Measurements from ENCODE around the gene ARHGAP25. TPM values are rescaled to one million over a fixed set of nuclear protein-coding genes. Genes with fewer than 3 reads are reported as not detected.

The ARHGAP25 gene
- polyA plus RNA-seq, 4 donors: 5.9 to 8.1 (median 7.8) TPM

DNA sequence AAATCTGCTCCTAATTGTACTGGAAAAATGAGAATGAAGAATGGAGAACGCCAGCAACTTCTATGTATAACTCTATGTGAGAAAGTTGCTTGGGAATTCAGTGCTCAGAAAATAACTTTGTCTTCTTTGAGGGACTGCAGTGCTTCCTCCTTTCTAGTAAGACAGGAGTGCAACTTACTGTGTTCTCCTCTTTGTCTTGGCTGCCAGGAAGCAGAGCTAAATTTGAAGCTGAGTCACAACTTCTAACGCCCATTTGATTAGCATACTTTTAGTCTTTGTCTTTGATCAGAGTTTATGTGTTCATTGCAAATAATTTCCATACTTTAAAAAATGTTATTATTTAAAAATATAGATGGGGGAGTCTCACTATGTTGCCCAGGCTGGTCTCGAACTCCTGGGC is 6.6 kb downstream of the ARHGAP25 start:
- DNase-seq (ENCODE audit: low read depth in 4 of 4, low spot score in 3 of 4): no peak

DNA sequence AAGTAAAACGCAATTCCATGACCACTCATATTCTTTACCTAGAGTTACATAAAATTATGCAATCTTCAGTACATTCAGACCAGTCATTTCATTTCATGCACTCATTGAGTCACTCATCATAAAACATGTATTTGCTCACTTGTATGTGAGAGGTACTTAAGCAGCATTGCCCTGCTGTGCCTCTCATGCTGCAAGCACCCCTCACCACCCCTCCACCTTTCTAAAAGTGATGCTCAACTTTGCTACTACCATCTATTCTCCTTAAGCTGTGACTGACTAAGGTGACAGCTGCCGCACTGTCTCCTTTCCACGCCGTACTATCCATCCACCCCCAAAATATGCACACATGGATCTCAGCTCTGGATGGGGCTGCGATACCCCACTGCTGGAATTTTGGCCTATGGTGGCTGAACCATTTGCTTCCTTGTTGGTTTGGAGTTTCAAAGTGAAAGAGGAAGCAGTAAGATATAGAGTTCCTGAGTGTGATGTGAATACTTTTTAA is 7.2 kb downstream of the ARHGAP25 start:
- no peak for DNase-seq (ENCODE audit: low read depth in 4 of 4, low spot score in 3 of 4)

DNA sequence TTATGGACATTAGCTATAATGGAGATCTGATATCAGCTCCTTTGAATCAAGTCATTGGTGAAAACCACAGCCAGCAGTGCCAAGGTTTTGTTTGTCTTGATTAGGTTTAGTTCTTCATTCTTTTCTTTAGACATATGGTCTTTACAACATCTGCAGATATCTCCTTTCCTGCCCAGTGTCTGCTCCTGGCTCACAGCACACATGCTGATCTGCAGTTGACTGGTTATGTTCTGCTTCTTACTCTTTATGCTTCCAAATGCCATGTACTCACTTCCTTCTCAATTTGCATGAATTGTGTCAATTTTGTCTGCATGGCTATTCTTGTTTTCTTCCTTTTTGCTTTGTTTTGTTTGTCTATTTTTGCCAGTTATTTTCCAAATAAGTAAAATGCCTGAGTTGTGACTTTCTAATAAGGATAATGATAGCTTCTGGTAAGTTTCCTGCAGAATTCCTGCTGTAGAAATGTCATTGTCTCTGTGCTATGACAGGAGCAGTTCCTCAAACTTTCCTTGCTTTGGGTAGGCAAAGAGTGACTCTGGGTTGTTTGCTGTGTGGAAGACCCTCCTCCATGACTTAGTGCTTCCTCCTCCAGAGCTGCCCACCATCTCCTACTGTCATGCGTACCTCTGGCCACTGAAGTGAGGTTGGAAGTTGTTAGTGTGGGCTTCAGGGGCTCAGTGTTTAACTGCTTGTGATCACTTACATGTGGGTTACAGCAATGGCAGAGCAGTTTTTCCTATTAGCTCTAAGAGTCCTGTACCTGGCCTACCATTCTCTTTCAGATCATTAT is 8.2 kb downstream of the ARHGAP25 start:
- DNase-seq (ENCODE audit: low read depth in 4 of 4, low spot score in 3 of 4): no peak

DNA sequence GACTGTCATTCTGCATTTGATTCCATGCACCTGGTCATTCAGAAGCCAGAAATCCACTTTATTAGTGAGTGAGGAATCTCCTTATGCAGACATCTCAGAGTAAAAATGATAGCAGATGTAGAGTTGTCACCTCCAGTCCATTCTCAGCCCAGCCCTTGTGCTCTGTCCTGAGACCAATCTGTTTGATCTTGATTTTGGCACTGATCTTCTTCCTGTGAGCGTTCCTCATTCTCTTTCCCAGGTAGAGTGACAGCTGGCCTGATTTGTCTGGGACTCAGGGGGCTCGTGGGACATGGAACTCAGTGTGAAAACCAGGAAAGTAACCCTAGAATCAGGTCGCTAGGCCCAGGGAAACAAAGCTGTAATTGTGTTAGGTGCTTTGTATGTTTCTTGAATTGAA is 8.9 kb downstream of the ARHGAP25 start:
- no peak for DNase-seq (ENCODE audit: low read depth in 4 of 4, low spot score in 3 of 4)

DNA sequence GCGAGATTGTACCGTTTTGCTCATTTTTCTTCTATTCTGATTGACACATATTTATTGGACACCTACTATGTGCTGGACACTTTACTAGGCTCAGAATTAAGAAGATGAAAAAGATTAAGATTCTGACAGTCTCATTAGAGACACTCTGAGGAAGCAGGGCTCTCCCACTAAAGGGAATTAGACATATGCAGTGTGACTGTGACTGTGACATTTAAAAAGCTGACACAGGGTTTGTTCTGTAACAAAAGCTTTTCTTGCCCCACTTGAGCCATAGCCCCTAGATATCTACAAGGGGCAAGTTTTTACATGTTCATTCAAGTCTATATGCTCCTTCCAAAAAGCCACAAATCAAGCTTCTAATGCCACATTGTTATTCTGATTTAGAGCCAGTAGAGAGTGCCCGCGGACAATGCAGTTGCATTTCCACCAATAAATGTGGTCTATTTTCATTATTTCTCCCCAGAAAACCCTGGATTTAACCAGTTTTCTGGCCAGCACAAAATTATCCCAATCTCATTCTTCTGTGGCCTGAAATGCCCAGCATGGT is 9.8 kb downstream of the ARHGAP25 start:
- DNase-seq (ENCODE audit: low read depth in 4 of 4, low spot score in 3 of 4): no peak

DNA sequence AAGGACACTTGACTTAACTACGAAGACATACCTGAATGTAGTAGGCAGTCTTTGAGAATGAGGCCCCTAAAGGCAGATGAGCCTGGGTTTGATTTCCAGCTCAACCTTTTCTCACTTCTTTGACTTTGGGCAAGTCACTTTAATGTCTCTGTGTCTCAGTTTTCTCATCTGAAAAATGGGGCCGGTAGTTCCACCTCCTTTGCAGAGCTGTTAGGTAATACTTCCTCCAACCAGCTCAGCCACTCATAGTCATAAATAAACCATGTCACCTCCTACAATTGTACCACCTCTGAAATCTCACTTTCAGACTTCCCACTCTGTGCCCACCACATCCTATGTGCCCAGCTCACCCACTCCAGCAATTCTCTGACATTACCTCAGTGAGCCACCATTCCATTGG is 10.4 kb downstream of the ARHGAP25 start:
- no peak for DNase-seq (ENCODE audit: low read depth in 4 of 4, low spot score in 3 of 4)

DNA sequence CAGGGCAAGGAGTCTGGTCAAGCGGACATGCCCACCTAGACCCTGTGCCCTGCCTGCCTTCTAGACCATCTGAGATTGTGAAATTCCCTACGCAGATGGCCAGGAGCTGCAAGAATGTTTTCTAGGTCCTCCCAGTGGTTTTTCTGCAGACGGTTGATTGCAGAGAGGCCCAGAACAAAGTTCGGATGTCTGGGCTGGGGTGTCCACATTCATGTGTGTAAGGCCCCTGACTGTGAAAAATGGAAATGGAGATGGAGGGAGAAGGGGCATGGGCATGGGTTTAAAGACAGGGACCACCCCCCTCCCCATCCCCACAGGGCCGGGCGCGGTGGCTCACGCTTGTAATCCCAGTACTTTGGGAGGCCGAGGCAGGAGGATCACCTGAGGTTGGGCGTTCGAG is 11.8 kb downstream of the ARHGAP25 start:
- no peak for DNase-seq (ENCODE audit: low read depth in 4 of 4, low spot score in 3 of 4)

DNA sequence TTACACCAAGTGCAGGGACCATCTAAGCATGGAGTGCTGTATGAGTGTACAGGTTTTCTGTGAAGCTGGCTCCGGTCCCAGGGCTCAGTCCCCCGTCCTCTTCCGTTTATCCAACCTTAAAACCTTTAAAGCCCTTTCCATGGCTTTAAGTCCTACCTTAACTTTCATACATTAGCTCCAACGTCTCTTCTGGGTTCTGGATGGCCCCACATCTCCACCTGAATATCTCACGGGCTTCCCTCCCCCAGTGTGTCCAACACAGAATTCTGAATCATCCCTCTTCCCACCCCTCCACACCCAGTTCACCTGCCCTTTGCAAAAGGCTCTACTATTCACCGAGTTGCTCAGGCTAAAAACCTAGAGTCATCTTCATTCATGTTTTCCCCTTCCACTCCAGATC is 12.8 kb downstream of the ARHGAP25 start:
- DNase-seq (ENCODE audit: low read depth in 4 of 4, low spot score in 3 of 4): no peak

DNA sequence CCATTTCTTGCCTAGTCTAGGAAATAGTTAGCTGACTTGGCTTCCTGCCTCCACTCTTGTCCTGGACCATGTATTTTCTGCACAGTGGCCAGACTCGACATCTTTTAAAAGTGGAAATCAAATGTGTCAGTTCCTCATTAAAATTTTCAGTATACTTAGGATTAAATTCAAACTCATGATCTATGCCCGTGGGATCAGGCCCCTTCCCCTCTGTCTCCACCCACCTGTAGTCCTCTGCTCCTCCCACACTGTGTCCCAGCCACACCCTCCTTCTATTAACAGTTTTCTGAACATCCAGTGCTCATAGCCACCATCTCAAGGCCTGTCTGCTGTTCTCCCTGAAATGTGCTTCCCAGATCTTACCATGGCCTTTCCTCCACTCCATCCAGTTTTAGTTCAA is 13.3 kb downstream of the ARHGAP25 start:
- no peak for DNase-seq (ENCODE audit: low read depth in 4 of 4, low spot score in 3 of 4)

DNA sequence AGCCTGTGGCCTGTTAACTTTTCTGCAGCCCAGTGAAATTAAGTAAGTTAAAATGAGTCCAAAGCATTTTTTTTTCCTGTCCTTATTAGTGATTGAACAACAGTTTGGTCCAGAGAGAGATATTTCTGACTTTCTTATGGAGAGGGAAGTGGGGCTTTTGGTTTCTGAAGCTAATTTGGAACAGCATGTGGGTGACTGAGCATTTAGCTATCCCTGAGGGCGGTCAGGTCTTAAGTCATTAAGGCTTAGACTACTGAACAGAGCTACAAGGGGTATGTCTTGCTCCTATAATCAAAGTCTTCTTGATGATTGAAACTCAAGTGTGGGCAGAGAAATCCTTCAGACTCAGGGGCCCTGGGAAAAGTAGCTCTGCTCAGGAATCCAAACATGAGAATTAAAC is 14.0 kb downstream of the ARHGAP25 start:
- DNase-seq (ENCODE audit: low read depth in 4 of 4, low spot score in 3 of 4): no peak

DNA sequence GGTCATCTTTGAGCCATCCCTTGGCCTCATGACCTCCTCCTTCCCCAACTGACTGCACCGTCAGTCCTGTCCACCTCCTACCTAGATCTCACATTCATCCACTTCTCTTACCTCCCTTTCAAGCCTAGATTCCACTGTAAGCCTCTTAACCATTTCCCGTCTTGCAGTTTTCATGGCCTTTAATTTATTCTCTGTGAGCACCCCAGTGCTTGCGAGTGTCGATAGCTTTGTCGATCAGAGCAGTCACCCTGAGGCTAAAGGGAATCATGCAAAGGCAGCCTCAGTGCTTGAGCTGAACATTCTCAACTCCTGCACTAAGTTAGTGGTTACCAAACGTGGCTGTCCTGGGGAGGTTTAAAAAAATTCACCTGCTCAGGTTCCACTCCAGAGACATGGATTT is 14.7 kb downstream of the ARHGAP25 start:
- DNase-seq (ENCODE audit: low read depth in 4 of 4, low spot score in 3 of 4): no peak

DNA sequence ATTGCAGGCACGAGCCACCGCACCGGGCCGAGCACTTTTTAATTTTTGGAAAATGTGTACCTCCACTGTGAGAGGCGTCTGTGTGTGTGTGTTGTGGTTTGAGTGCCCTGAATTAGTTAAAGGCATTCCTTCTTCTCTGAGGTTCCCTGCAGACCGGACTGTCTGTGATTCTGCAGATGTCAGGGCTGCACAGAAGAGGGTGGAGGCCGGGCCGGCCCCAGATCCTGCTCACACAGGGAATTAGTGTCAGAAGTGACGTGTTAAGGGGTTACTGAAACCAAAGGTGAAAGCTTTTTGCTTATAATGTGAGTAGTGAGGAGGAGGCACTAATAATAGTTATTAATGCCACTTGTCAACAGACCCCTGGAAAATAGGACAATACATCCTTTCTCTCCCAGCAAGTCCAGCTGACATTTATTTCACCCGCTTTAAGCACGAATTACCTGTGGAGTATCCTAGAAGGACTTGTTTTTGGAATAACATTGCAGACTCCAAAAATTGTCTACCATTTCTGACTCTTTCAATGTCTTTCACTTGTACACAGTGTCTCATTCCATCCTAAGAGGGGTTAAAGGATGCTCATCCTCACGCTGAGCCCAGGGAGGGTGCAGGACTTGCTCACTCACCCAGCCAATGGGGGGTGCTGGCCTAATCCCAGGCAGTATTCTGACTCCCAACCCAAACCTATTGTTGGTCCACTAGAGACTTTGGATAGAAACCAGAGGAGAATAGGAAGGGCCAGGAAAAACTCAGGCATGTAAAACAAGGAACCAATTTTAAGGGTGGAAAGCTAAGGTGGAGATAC is 16.2 kb downstream of the ARHGAP25 start:
- DNase-seq (ENCODE audit: low read depth in 4 of 4, low spot score in 3 of 4): no peak

DNA sequence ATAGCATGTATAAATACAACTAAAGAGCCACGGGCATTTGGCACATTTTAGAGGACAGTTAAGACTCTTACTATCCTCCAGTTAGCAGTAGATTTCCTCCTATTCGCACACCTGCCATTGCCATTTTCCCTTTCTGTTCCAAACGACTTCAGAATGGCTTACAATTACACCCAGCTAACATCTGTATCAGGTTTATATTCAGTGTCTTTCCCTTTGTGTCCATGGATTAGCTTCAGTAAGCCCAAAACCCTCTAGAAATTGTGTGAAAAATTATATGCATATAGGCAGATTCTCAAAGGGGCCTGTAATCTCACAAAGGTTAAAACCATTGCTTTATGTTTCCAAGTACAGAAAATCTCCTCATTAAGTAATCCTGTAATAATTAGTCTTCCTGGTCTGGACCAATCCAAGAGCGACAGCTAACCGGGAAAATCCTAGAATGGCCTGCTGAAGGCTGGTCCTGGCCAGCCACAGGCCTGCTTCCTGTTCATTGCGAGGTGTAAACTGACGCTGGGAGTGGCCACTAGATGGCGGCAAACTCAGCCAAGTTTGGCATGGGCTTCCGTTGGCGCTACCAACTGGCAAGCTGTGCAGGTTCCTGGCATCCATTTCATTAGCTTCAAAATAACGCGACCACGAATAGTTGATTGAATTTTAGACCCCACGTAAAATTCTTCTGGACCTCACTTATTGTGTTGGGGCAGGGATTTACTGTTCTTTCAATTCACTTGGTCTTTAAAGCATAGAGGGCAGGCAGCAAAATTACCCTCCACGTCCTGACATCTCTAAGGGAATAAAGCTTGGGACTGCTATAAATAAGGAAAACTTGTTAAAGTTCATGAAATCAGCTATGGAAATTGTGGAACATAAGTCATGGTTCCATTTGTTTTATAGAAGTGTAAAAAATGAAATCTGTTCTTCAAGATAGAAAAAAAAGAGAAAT is 17.1 kb downstream of the ARHGAP25 start:
- DNase-seq (ENCODE audit: low read depth in 4 of 4, low spot score in 3 of 4): peak; percentile 71 to 81 (median 78)

DNA sequence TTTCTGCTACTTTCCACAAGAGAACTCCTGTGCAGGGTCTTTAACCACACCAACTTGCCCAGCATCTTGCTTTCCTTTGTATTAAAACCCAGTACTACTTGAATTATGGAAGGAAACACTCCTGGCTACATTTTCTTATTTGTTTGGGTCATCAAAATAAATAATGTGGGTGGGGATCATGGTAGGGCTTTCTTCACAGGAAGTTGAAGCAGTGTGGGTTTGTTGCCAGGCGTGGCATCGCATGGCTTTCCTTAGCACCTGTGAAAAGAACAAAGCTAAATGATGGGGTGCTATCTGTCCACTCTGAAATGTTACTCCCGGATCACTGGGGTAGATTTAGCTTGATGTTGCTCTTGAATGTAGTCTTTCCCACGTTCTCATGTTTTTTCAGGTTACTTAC is 18.7 kb downstream of the ARHGAP25 start:
- no peak for DNase-seq (ENCODE audit: low read depth in 4 of 4, low spot score in 3 of 4)

DNA sequence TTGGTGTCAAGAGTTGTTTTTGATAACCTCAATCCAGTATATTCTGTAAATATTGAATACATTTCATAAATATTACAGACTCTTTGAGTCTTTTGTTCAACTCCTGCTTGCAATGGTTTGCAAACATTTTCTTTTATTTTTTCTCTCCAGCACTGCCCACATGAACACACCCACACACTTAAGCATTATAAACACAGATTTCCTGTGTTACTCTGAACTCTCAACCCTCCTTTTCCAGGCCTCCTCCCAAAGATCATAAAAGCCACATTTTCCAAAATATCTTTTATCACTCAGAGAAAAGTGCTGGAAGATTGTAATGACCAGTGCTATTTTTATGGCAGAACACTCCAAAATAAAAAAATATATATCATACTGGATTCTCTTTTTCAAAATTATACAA is 20.5 kb downstream of the ARHGAP25 start:
- no peak for DNase-seq (ENCODE audit: low read depth in 4 of 4, low spot score in 3 of 4)

DNA sequence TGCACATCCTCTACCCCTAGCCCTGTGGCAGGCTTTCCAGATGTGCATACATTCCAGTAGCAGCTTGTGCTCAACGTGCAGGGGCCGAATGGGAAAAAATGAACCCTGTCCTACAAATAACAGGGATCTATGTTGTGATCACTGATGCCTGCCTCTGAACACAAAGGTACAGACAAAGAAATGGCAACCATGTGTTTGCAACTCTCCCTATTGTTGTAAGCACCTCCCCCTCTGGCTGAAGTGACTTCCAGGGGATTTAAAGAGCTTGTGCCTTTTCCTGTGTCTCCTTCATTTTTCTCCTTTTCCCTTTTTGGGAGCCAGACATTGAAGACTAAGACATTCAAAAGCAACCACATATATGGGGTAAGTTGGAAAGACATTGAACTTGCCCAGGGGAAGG is 21.6 kb downstream of the ARHGAP25 start:
- no peak for DNase-seq (ENCODE audit: low read depth in 4 of 4, low spot score in 3 of 4)

DNA sequence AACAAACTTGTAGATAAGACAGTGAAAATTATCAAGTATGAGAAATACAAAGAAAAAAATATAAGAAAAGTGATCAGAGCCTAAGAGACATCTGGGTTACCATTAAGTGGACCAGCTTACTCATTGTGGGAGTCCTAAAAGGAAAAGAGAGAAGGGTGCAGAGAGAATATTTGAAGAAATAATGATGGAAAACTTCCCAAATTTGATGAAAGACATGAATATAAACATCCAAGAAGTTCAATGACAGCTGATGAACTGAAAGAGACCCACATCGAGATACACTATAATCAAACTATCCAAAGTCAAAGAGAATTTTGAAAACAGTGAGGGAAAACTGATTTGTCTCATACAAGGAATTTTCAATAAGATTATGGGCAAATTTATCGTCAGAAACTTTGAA is 22.5 kb downstream of the ARHGAP25 start:
- no peak for DNase-seq (ENCODE audit: low read depth in 4 of 4, low spot score in 3 of 4)

DNA sequence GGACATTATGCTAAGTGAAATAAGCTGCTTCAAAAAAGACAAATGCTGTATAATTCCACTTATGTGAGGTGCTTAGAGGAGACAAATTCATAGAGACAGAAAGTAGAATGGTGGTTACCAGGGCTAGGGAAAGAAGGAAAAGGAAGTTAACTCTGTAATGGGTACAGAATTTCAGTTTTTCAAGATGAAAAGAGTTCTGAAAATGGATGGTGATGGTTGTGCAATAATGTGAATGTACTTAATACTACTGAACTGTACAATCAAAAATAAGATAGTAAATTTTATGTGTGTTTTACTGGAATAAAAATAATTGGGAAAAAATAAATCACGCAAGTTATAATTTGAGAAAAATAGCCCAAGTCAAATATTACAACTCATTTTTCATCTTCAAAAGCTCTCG is 27.5 kb downstream of the ARHGAP25 start:
- DNase-seq (ENCODE audit: low read depth in 4 of 4, low spot score in 3 of 4): no peak

DNA sequence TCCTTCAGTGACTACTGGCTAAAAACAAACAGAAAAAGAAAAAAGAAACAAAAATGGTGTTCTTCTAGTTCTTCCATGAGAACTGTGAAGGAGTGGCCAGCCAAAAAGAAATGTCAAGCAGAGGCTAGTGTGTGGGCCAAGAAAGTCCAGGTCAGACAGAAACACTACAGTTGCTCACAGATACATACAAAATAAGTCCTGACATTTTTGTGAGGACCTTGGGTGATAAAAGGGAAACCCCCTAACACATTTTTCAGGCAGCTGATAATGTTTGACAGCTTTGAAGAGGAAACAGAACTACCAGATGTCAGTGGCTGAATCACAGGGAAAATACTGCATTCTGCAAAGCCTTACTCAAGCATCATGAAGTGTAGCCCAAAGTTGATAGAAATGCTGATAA is 28.1 kb downstream of the ARHGAP25 start:
- DNase-seq (ENCODE audit: low read depth in 4 of 4, low spot score in 3 of 4): no peak

DNA sequence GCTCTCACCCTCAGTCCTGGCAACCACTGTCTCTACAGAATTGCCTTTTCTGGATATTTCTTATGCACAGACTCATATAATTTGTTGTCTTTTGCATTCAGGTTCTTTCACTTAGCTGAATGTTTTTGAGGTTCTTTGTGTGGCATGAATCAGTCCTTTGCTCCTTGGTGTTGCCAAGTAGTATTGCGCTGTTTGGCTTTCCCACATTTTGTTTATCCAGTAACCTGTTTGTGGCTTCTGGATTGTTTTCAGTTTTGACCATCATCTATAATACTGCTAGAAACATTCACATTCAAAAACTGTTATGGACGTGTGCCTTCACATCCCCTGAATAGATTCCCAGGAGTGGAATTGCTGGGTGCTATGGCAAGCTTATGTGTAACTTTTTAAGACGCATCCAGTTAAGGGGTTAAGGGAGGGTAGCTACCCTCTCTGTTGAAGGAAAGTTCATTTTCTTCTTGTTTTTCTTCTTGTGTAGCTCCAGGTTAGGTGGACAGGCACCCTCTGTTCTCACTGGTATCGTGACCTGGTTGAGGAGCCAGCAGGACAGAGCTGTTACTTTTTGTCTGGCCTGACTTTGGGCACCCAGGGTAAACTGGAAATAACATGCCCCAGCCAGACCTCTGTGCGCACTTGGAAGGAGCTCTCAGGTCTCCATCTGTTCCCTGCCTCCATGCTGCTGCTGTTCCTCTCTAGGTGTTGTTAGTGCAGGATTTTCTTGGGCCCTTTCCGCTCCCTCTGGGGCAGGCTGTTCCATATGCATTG is 29.6 kb downstream of the ARHGAP25 start:
- no peak for DNase-seq (ENCODE audit: low read depth in 4 of 4, low spot score in 3 of 4)

Data from left renal pelvis (tissue), 4 donors.